SK-N-SH (cell line): ENCODE measurements around the gene TSHB.

Experiments
- CTCF ChIP-seq: fragments of 200-600 bp; sonication (generic); IDR thresholded peaks from 2 replicates; pipeline ENCODE4 v1.6.1; 2017; ENCODE audit warnings: antibody characterized with exemption, mild to moderate bottlenecking, moderate library complexity
- EP300 ChIP-seq, 2 experiments: IDR thresholded peaks; 2 replicates each; pipeline versions ENCODE4 v1.4.0 to v1.6.1; 2012; ENCODE audit warnings: borderline replicate concordance in 1 of 2, low read depth in 1 of 2, low read length in 1 of 2
- EZH2phosphoT487 ChIP-seq: fragments of 200-600 bp; sonication (generic); IDR thresholded peaks from 2 replicates; pipeline ENCODE4 v1.6.1; 2017; ENCODE audit warnings: low read depth, mixed run types, mild to moderate bottlenecking, antibody characterized with exemption, moderate library complexity, borderline replicate concordance
- GABPA ChIP-seq: IDR thresholded peaks from 2 replicates; pipeline ENCODE4 v1.4.0; 2012; ENCODE audit warnings: low read depth, mild to moderate bottlenecking
- MAX ChIP-seq: IDR thresholded peaks from 2 replicates; pipeline ENCODE4 v1.4.0; 2012; ENCODE audit warnings: low read depth
- MXI1 ChIP-seq: IDR thresholded peaks from 2 replicates; pipeline ENCODE4 v1.6.1; 2012; ENCODE audit warnings: mild to moderate bottlenecking, low read depth, low read length, improper control_type of control experiment
- RAD21 ChIP-seq: IDR thresholded peaks from 2 replicates; pipeline ENCODE4 v1.6.1; 2012; ENCODE audit warnings: mild to moderate bottlenecking, low read length
- REST ChIP-seq: IDR thresholded peaks from 2 replicates; pipeline ENCODE4 v1.6.1; 2012; ENCODE audit warnings: mild to moderate bottlenecking, low read depth, low read length, moderate library complexity
- RXRA ChIP-seq: IDR thresholded peaks from 2 replicates; pipeline ENCODE4 v1.4.0; 2012; ENCODE audit warnings: low read depth, mild to moderate bottlenecking, borderline replicate concordance
- TEAD4 ChIP-seq: IDR thresholded peaks from 2 replicates; pipeline ENCODE4 v1.4.0; 2012; ENCODE audit warnings: mild to moderate bottlenecking, borderline replicate concordance; ENCODE audit not compliant: insufficient read depth
- USF2 ChIP-seq: fragments of 150-350 bp; IDR thresholded peaks from 2 replicates; pipeline ENCODE4 v1.6.1; 2017; ENCODE audit warnings: antibody characterized with exemption, low read length, low read depth, borderline replicate concordance
- YY1 ChIP-seq: IDR thresholded peaks from 2 replicates; pipeline ENCODE4 v1.4.0; 2012; ENCODE audit warnings: low read depth, mild to moderate bottlenecking

- no peak for TF ChIP-seq GABPA
- no peak for TF ChIP-seq RAD21
- TF ChIP-seq CTCF, result no peak
- TF ChIP-seq YY1, result no peak
- no peak for TF ChIP-seq REST
- TF ChIP-seq RXRA, result no peak
- TF ChIP-seq MXI1, result no peak
- TF ChIP-seq EZH2phosphoT487, result no peak
- no peak for TF ChIP-seq USF2
- no peak for TF ChIP-seq MAX
- no peak for TF ChIP-seq EP300 (IDR thresholded peaks at IDR 0.05; ENCODE audit: borderline replicate concordance in 1 of 2, low read depth in 1 of 2, low read length in 1 of 2)
- TF ChIP-seq TEAD4, result no peak
Measured at GRCh38 chr1:115013792-115014191, 15.8 kb upstream of the TSHB start.
